Activated naive CD8-positive, alpha-beta T cell treated with anti-CD3 and anti-CD28 coated beads, Interleukin-2, amount 50 U/mL, for 24 hours (primary cell): ENCODE data around the gene SNAPIN.
A peak's percentile ranks its signal among the peaks of the same experiment; 100 is the strongest.

Experiments
- ATAC-seq: fragments of 150-1000 bp; cut with Tn5 transposase; one replicate; pipeline ENCODE4 v1.10.0; 2021
- DNase-seq: peaks from one replicate; pipeline ENCODE4 v3.0.0; 2021
- H3K27ac Mint-ChIP-seq: one replicate; pipeline ENCODE4 v1.8.0; 2021; ENCODE audit warnings: mild to moderate bottlenecking, mixed read lengths
- H3K27me3 Mint-ChIP-seq: one replicate; pipeline ENCODE4 v1.8.0; 2021; ENCODE audit warnings: mixed read lengths
- H3K36me3 Mint-ChIP-seq: one replicate; pipeline ENCODE4 v1.8.0; 2021; ENCODE audit warnings: low read depth, mixed read lengths
- H3K4me1 Mint-ChIP-seq: one replicate; pipeline ENCODE4 v1.8.0; 2021; ENCODE audit warnings: mixed read lengths
- H3K4me3 Mint-ChIP-seq: one replicate; pipeline ENCODE4 v1.8.0; 2021; ENCODE audit warnings: mild to moderate bottlenecking, moderate library complexity, mixed read lengths
- H3K9me3 Mint-ChIP-seq: one replicate; pipeline ENCODE4 v1.8.0; 2021; ENCODE audit warnings: mixed read lengths

Gene SNAPIN

GRCh38 chr1:153658400-153659174 is at the start of gene SNAPIN:
Gene SNAPIN, plus strand, starts transcription at chr1:153658703. Its CDS starts 41 bp downstream, at chr1:153658744.
- Mint-ChIP-seq H3K27me3 (no peaks in the 10 kb centered on the region), H3K9me3 (no peaks in the 10 kb centered on the region), H3K27ac (peak within 1 kb of the TSS; percentile 93), H3K4me1 (peaks cover 20% of the 10 kb centered on the region), H3K4me3 (peak within 1 kb of the TSS; percentile 94), H3K36me3 (peaks cover 24% of the 10 kb centered on the region)
- peak; percentile 93 for DNase-seq
- peak; percentile 98 for ATAC-seq

- H3K9me3 Mint-ChIP-seq = no peaks in the 10 kb centered on the region
- no peaks in the 10 kb centered on the region for H3K4me1 Mint-ChIP-seq
- DNase-seq (no peak), ATAC-seq (no peak)
- no peaks in the 10 kb centered on the region for H3K27me3 Mint-ChIP-seq
- no peak overlapping the region for H3K4me3 Mint-ChIP-seq
- H3K36me3 Mint-ChIP-seq = no peaks in the 10 kb centered on the region
- H3K27ac Mint-ChIP-seq = no peak overlapping the region
Observed at GRCh38 chr1:153608742-153609584, 49.5 kb upstream of the SNAPIN start.

- Mint-ChIP-seq H3K4me3 (no peak overlapping the region), H3K36me3 (no peaks in the 10 kb centered on the region), H3K27me3 (no peaks in the 10 kb centered on the region), H3K27ac (no peak overlapping the region), H3K9me3 (no peaks in the 10 kb centered on the region), H3K4me1 (no peaks in the 10 kb centered on the region)
- ATAC-seq (no peak), DNase-seq (no peak)
Observed at GRCh38 chr1:153609585-153609907, 49.0 kb upstream of the SNAPIN start.

GRCh38 chr1:153610334-153610733 is 48.2 kb upstream of the SNAPIN start:
- no peak overlapping the region for H3K27ac Mint-ChIP-seq
- H3K4me3 Mint-ChIP-seq = no peak overlapping the region
- no peaks in the 10 kb centered on the region for H3K4me1 Mint-ChIP-seq
- H3K9me3 Mint-ChIP-seq = no peaks in the 10 kb centered on the region
- H3K27me3 Mint-ChIP-seq = no peaks in the 10 kb centered on the region
- ATAC-seq (no peak), DNase-seq (no peak)
- no peaks in the 10 kb centered on the region for H3K36me3 Mint-ChIP-seq

DNA sequence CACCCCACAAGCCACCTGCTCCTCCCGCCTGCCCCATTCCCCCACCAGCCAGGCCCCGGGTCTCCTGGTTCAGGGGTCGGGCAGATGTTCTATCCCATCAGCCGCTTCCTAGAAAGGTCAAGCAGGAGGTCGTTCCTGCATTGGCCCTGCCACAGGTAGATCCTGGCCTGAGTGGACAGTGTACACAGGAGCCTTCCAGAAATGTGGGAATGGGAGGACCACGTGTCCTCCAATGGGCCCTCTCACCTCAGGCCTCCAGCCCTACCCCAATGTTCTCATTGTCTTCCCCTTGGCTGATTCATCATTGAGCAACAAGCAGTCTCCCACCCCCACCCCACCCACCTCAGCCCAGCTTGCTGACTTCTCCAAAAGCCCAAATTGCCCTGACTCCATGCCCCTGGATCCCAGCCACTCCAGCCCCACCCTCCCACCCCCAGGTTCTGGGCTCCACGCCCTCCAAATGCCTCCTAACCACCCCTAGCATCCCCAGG is 47.6 kb upstream of the SNAPIN start:
- Mint-ChIP-seq H3K27me3 (no peaks in the 10 kb centered on the region), H3K4me3 (no peak overlapping the region), H3K9me3 (no peaks in the 10 kb centered on the region), H3K36me3 (no peaks in the 10 kb centered on the region), H3K4me1 (peaks cover under 1% of the 10 kb centered on the region), H3K27ac (no peak overlapping the region)
- DNase-seq = no peak
- ATAC-seq = no peak

- Mint-ChIP-seq H3K4me3 (no peak overlapping the region), H3K4me1 (peaks cover 3% of the 10 kb centered on the region), H3K27ac (no peak overlapping the region), H3K27me3 (no peaks in the 10 kb centered on the region), H3K9me3 (no peaks in the 10 kb centered on the region), H3K36me3 (no peaks in the 10 kb centered on the region)
- DNase-seq (no peak), ATAC-seq (no peak)
Observed at GRCh38 chr1:153611356-153611755, 47.1 kb upstream of the SNAPIN start.

DNA sequence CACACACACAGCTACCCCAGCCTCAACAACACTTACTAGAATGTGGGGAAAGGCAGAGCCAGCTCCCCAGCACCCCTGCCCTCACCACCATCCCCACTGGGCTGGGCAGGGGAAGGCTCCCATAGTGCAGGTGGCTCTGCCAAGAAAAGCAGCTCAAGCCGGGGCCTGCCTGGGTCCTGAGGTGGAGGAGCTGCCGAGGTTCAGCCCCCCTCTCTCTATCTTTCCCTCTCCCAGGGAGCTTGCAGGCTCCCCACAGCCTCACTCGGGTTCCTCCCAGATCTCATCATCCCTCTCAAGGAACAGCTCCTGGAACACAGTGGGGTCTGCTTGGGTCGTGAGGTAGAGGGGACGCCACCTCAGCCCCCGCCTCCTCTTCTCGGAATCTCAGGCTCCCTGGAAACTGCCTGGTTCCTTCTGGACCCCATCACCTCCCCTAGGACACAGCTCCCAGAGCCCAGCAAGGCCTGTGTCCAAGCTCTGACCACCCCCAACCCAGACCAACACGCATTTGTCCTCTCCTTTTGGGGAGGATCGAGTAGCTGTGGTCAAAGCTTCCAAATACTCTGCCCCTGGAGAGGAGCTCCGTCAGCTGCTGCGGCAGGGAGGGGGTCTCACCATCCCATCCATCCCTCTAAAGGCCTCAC is 46.3 kb upstream of the SNAPIN start:
- Mint-ChIP-seq H3K27ac (no peak overlapping the region), H3K36me3 (no peaks in the 10 kb centered on the region), H3K4me1 (peaks cover 3% of the 10 kb centered on the region), H3K4me3 (no peak overlapping the region), H3K9me3 (no peaks in the 10 kb centered on the region), H3K27me3 (no peaks in the 10 kb centered on the region)
- DNase-seq (no peak), ATAC-seq (no peak)

GRCh38 chr1:153612755-153613331 is 45.7 kb upstream of the SNAPIN start, which contains the start of gene S100A16:
Gene S100A16, minus strand, starts transcription at chr1:153613137. Its CDS starts 4,986 bp downstream, at chr1:153608151.
- DNase-seq (no peak), ATAC-seq (no peak)
- H3K27me3 Mint-ChIP-seq = no peaks in the 10 kb centered on the region
- peaks cover 3% of the 10 kb centered on the region for H3K4me1 Mint-ChIP-seq
- no peaks in the 10 kb centered on the region for H3K36me3 Mint-ChIP-seq
- no peaks in the 10 kb centered on the region for H3K9me3 Mint-ChIP-seq
- no peak within 1 kb of the TSS for H3K27ac Mint-ChIP-seq
- no peak within 1 kb of the TSS for H3K4me3 Mint-ChIP-seq

DNA sequence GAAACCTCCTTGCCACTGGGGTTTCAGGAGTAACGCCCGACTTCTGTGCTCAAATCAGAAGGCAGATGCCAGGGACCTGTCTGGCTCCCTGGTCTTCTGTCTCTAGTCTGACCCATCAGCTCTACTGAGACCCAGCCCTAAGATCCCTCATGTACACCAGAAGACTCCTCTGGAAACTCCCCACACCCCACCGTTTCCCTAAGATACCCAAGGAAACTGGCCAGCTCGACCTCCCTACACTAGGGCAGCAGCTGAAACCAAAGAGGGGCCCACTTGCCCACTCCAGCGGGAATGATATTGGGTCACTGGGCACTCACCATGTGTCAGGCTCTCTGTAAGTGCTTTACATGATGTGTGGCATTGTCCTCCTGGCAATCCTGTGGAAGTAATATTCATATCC is 45.1 kb upstream of the SNAPIN start:
- DNase-seq = no peak
- ATAC-seq = no peak

GRCh38 chr1:153614189-153614900 is 44.2 kb upstream of the SNAPIN start:
- no peak overlapping the region for H3K4me3 Mint-ChIP-seq
- H3K27ac Mint-ChIP-seq = no peak overlapping the region
- H3K27me3 Mint-ChIP-seq = no peaks in the 10 kb centered on the region
- H3K9me3 Mint-ChIP-seq = no peaks in the 10 kb centered on the region
- ATAC-seq (no peak), DNase-seq (no peak)
- no peaks in the 10 kb centered on the region for H3K36me3 Mint-ChIP-seq
- H3K4me1 Mint-ChIP-seq = peaks cover 3% of the 10 kb centered on the region

More for the DNA sequence above, 45.1 kb upstream of the SNAPIN start:
- Mint-ChIP-seq H3K9me3 (no peaks in the 10 kb centered on the region), H3K36me3 (no peaks in the 10 kb centered on the region), H3K4me1 (peaks cover 3% of the 10 kb centered on the region), H3K27ac (no peak overlapping the region), H3K27me3 (no peaks in the 10 kb centered on the region), H3K4me3 (no peak overlapping the region)

DNA sequence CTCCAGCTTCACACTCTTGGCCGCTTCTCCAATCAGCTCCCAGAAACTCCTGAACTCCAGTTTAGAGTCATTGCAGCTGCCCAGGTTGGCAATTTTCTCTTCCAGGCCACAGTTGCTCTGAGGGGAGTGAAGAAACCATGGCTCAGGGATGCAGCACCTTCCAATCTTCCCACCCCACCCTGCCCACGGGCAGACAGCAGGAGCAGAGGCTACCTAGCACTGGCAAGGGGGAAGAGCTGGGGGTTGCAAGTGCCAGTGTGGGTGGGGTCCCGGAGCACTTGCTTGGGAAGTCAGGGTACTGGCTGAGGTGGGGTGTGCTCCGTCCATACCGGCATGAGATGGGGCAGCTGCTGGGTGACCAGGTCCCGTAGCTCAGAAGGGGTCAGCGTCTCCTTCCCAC is 43.6 kb upstream of the SNAPIN start:
- Mint-ChIP-seq H3K4me3 (no peak overlapping the region), H3K27ac (no peak overlapping the region)
- no peak for ATAC-seq

GRCh38 chr1:153615406-153615805 is 43.1 kb upstream of the SNAPIN start:
- H3K4me3 Mint-ChIP-seq = no peak overlapping the region
- H3K36me3 Mint-ChIP-seq = no peaks in the 10 kb centered on the region
- no peak overlapping the region for H3K27ac Mint-ChIP-seq
- H3K4me1 Mint-ChIP-seq = peaks cover 3% of the 10 kb centered on the region
- ATAC-seq = no peak
- H3K9me3 Mint-ChIP-seq = no peaks in the 10 kb centered on the region
- no peak for DNase-seq
- no peaks in the 10 kb centered on the region for H3K27me3 Mint-ChIP-seq

More for the DNA sequence above, 43.6 kb upstream of the SNAPIN start:
- H3K27me3 Mint-ChIP-seq = no peaks in the 10 kb centered on the region
- no peaks in the 10 kb centered on the region for H3K36me3 Mint-ChIP-seq
- peaks cover 3% of the 10 kb centered on the region for H3K4me1 Mint-ChIP-seq
- H3K9me3 Mint-ChIP-seq = no peaks in the 10 kb centered on the region
- no peak for DNase-seq

GRCh38 chr1:153616144-153616916 is 42.2 kb upstream of the SNAPIN start, which contains the start of gene S100A14:
Gene S100A14, minus strand, starts transcription at chr1:153616325. Its CDS starts 467 bp downstream, at chr1:153615858.
- Mint-ChIP-seq H3K36me3 (no peaks in the 10 kb centered on the region), H3K27me3 (no peaks in the 10 kb centered on the region), H3K4me3 (no peak within 1 kb of the TSS), H3K27ac (no peak within 1 kb of the TSS), H3K9me3 (no peaks in the 10 kb centered on the region), H3K4me1 (peaks cover 3% of the 10 kb centered on the region)
- DNase-seq (no peak), ATAC-seq (no peak)
